Caki2 (cell line): ENCODE results near the gene MEIKIN. TPM values are rescaled to one million over a fixed set of nuclear protein-coding genes. Genes with fewer than 3 reads are reported as not detected.
"Not testable (repeated sequence)": the region's sequence is repeated elsewhere in the genome, so short reads cannot be mapped to it uniquely, and the experiment has no call there.

Experiments
- DNase-seq: peaks from one replicate; pipeline ENCODE4 v3.0.0-alpha.2; 2015; ENCODE audit warnings: low read depth
- in situ Hi-C: cut with HindIII; loops from 2 replicates; pipeline ENCODE4 v1.10.0; 2016; ENCODE audit warnings: low sequenced_read_pairs, low pct_unique_long_range_greater_than_20kb, mixed read lengths
- total RNA-seq: library from RNA; depleted of rRNA; stranded (reverse); fragments of >200 nt; shearing (Covaris generic); gene quantifications from 2 replicates; pipeline ENCODE4 v1.2.3, GENCODE V29; 2014; ENCODE audit warnings: low replicate concordance

Gene MEIKIN
- total RNA-seq, 1 experiment from 2014 or later = not detected

DNA sequence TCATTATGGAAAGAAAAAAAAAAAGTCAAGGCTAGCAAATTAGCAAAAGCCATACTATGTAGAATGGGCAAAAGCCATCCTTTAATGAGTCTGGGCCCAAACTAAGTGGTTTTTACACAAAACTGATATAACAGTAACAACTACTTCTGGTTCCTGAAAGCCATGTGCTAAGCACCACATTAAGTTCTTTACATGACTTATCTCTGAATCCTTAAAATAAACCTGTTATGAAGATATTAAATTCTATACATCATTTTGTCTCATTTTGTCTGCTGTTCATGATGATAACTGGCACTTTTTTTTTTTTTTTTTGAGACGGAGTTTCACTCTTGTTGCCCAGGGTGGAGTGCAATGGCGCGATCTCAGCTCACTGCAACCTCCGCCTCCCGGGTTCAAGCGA, 153.6 kb downstream of the MEIKIN start:
- in situ Hi-C loops = no loop called here
- DNase-seq = no peak

DNA sequence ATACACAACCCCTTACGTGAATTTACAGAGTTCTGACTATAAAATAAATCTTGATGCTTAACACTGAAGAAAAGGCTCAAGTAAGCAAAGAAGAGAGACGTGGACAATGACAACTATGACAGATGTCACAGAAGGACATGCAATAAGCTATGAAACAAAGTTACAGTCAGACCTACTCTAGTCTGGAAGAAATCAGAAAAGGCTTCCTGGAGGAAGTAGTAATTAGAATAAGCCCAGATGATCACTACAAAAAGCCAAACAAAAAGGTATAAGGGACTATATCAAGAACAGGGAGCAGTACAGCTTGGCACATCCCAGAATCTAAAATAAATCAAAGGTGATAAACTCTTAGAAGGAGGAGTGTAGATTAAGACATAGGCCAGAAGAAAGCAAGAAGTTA, 154.9 kb downstream of the MEIKIN start:
- in situ Hi-C loops = no loop called here
- DNase-seq = no peak

DNA sequence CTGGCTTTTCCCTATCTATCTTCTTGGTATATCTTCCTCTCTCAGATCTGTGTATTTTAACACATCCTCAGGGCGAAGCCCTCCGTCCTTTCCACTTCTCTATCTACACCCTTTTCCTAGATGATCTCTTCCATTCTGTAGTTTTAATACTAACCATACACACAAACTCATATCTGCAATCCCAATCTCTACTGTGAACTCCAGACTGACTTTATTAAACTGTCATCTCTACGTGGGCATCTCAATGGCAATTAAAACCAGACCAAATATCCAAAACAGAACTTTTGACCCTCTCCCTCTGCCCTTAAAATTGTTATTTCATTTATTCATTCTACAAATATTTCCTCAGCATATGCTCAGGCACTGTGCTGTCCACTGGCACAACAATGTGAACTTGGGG, 155.7 kb downstream of the MEIKIN start:
- in situ Hi-C loops = no loop called here
- DNase-seq = no peak

DNA sequence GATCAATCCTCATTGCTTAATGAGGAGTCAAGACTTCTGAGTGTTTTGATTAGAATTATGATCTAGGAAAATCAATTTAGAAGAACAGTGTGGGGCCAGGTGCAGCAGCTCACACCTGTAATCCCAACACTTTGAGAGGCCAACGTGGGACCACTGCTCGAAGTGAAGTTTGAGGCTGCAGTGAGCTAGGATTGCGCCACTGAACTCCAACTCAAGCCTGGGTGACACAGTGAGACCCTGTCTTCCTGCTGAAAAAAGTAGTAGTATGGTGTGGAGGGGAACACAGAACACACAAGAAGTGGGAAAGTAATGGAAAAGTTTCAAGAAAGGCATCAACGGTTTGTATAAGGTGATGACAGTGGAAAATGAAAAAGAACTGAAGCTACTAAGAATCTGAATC, 157.7 kb downstream of the MEIKIN start:
- DNase-seq = no peak
- in situ Hi-C loops = no loop called here

DNA sequence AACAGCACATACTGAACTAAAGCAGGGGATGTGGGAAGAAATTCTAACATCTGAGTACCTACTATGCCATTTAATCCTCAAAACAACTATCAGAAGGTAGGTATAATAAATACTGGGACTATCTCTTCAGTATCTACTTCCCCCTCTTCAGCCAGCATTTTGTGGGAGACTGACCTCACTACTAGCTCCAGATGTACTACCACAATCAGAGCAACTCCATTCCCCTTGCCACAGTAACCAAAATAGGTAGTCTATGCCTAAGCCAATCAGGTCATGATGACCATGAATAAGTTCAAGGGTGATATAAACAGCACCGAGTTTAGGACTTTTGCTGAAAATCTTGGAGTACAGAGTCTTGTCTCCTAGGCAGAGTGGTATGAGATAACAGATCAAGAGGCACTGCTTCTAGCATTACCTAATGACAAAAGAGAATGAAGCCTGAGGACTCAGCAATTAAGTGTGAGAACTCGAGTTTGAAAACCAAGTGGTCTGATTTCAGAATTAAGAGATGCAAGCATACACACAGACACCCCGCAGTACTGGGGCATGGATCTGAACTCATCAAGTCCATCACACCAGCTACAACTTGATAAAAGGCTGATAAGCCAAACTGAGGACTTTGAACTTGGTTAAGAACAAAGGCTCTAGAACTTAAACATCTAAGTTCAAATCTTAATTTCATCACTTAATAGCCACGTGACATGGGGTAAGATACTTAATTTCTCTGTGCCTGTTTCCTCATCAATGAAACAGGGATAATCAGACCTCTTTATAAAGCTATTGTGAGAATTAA, 158.4 kb downstream of the MEIKIN start:
- in situ Hi-C loops = no loop called here

DNA sequence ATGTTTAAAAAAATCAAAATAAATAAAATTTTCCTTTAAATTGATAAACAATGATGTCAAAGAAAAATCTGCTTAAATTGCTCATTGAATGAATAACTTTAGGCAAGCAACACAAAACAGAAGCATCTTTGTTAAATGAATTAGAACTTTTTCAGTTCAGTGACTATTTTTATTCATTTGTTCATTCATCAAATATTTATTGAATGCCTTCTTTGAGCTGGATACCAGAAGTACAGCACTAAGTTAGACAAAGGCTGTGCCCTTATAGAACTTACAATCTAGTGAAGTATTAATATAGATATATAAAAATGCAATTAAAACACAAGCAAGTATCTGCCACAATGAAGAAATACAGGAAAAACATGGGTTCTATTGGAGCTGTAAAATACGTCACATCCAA, 159.4 kb downstream of the MEIKIN start:
- in situ Hi-C loops = no loop called here
- no peak for DNase-seq

More for the DNA sequence above, 158.4 kb downstream of the MEIKIN start:
- no peak for DNase-seq

DNA sequence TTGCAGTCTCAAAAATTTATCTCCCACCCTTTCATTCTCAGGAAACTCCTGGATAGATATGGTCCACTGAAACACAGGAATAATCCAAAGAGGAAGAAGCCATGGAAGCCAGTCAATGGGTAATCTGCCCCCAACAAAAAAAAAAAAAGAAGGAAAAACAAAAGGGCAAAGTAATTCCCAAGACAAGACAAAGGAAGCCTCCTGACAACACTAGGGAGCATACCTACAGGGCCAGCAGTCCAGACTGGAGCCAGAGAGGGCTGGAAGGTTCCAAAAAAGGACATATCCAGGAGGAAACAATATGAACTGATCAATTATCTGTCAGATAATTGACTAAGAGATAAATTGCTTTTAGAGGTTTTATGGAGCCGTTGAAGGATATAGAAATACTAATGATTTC, 161.6 kb downstream of the MEIKIN start:
- in situ Hi-C loops = no loop called here
- DNase-seq = no peak

DNA sequence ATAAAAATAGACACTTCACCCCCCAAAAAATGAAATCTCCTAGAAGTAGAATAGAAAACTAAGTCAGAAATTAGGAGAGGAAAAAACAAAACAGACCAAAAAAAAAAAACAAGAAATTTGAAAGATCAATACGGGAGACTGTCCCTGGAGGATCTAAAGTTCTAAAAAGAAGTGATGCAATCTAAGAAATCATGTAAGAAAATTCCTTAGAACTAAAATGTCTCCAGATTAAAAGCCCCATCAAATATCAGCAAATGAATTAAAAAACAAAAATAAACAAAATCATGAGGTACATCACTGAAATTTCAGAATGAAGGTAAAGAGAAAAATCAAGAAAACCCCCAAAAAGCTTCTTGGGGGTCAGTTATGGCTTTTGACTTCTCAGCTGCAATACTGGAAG, 162.1 kb downstream of the MEIKIN start:
- DNase-seq = no peak
- in situ Hi-C loops = no loop called here

DNA sequence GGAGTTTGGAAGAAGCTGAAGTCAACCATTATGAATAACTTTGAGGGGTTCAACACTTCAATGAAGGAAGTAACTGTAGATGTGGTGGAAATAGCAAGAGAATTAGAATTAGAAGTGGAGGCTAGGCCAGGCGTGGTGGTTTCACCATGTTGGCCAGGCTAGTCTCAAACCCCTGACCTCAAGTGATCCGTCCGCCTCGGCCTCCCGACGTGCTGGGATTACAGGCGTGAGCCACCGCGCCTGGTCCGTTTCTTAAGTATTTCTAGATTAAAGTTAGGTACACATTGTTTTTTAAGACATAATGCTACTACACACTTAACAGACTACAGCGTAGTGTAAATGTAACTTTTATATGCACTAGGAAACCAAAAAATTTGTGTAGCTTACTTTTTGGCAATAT, 162.7 kb downstream of the MEIKIN start:
- DNase-seq = no peak
- in situ Hi-C loops = no loop called here

DNA sequence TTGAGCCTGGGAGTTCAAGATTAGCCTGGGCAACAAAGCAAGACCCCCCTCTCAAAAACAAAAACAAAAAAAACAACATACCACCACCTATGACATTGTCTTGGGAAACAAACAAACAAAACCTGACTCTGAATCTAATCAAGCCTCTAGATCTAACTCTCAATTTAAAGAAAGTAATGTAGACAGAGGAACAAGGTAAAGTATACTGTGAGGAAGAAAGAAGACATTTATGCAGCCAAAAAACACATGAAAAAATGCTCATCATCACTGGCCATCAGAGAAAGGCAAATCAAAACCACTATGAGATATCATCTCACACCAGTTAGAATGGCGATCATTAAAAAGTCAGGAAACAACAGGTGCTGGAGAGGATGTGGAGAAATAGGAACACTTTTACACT, 167.3 kb downstream of the MEIKIN start:
- in situ Hi-C loops, DNase-seq: not testable (repeated sequence)

DNA sequence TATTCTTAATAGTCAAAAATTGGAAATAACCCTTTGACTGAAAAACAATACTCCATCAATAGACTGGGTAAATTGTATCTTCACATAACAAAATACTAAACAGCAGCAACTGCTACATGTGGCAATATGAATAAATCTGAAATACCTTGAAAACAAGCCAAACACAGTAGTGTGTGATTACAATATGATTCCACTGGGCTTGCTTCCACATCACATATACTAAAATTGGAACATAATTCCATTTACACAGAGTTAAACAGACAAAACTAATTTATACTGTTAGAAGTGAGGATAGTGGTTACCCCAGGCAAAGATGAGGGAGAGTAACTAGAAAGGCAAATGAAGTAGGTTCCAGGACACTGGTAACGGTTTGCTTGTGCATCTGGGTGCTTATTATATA, 169.0 kb downstream of the MEIKIN start:
- DNase-seq = no peak
- in situ Hi-C loops = no loop called here

DNA sequence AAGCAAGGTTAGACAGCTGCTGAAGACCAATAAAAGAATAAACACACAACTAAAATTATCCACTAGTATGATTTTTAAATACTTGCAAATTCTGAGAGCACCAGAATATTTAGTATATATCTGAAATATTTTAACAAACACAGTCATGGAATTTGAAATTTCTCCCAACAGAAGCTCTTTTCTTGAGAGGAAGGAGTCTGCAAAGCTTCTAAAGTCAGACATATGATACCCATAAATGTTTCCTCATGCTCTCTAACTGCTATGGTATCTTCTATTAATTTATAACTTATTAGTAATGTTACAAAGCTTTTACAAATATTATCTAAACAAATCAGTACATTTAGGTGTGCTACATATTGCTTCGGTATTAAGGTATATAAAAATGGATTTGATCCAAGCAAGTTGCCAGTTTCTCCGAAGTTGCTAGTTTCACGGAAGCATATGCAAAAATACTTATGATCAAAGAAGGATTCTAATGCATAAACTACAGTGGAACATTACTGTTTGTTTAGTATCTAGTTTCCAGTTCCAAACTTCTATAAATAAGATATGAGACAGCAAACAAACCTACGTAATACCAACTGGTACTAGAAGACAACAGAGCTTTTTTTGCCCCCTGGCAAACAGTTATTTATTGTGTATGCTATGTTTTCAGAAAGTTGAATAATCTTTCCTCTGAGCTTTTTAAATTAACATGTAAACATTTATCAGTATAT, 170.7 kb downstream of the MEIKIN start:
- no peak for DNase-seq
- in situ Hi-C loops = no loop called here

DNA sequence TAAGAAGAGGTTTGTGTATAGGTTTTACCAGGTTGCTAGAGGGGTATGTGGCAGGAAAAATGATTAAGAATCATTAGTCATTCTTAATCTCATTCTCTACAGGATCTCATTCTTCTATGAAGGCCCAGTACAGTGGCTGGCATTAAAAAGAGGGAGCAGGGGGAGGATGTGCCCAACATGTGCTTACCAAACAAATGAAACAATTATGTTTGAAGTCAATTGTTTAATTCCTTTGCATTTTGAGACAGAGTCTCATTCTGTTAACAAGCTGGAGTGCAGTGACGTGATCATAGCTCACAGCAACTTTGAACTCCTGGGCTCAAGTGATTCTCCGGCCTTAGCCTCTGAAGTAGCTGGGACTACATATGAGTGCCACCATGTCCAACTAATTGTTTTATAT, 171.7 kb downstream of the MEIKIN start:
- DNase-seq = no peak
- in situ Hi-C loops = no loop called here

DNA sequence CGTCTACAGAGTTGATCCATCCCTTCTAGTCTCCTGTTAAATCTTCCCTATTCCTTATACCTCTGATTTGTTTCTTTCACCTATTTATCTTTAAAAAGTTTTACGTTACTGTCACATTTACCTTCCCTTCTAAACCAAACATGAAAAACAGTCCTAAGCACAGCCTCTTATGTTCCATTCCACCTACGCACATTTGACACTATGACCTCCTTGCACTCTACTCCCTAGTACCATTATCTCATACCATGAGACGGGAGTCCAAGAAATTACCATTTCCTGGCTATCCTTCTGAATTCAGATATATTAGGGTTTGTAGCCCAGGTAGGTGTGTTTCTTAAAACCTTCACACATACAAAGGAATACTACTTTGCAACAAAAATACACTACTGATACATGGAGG, 173.8 kb downstream of the MEIKIN start:
- no peak for DNase-seq
- in situ Hi-C loops = no loop called here

DNA sequence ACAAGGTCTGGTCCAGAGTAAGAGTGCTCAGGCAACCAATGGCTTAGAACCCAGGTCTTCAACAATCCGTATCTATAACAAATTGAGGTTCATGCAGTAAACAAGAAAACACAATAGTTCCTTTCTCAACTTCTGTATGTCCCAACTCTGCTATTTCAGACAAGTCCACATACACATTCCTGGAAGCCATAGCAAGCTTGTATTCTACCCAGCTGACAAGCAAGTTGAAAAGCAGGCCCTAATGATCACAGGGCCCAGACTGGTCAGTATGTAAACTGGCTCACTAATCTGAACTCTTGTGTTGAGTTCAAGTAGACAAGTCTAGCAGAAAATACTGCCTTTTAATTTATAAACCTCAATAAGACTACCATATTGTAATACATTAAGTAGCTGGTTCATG, 175.5 kb downstream of the MEIKIN start:
- no peak for DNase-seq
- in situ Hi-C loops = no loop called here

DNA sequence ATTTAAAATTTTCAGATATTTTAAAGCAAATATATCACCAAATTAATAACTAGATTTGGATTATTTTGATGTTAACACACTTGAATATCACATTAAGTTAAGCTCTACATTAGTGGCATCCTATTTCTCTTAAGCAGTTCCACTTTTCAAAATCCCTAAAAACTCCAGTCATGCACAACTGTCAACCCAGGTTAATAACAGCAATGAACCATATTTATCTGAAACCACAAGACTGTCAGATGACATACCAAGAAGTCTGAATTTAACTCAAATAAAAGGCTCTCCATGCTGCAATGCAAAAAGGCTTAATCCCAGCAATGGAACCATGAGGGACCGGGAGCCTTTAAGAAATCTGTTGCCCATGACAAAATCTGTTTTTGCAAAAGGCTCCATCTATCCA, 176.1 kb downstream of the MEIKIN start:
- in situ Hi-C loops = no loop called here
- DNase-seq = no peak

DNA sequence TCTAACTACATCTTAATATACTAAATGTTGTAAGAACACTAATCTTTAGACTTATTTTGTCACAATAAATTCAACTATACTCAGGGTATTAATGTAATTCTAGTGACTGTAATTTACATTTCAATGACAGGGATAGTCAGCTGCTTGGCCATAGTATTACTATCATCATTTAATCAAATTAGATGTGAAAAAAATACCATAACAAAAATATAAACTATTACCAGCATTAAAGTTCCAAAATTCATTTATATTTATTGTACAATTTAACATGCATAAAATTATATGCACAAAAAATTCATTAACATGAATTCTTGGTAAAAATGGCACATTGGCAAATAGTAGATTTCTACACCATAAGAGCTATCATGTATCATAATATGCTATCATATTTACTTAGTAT, 177.6 kb downstream of the MEIKIN start:
- DNase-seq = no peak
- in situ Hi-C loops = no loop called here

DNA sequence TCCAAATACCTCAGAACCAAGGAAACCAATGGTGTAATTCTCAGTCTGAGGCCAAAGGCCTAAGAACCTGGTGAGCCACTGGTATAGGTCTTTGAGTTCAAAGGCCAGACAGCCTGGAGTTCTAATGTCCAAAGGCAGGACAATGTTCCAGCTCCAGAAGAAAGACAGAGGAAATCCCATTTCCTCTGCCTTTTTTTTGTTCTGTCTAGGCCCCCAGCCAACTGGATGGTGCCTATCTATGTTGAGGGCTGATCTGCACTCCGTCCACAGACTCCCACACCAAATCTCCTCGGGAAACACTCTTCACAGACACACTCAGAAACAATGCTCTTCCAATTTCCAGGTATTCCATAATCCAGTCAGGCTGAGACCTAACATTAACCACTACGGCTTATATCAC, 178.8 kb downstream of the MEIKIN start:
- DNase-seq = no peak
- in situ Hi-C loops = no loop called here

DNA sequence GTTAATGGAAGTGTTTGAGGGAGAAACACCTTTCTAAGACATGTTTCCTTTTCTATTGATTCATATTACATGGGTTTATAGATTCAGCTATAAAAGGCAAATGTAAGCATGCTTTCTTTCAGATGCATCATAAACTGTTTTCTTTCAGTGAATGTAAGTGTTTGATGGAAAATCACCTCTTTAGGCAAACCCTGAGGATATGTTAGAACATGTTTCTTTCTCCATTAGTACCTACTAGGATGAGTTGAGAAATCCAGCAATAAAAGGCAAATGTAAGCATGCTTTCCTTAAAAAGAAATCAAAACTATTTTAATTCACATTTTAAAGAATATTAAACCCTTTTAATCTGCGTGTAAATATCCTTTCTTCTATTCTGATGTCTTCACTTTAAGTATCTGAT, 180.2 kb downstream of the MEIKIN start:
- DNase-seq = no peak
- in situ Hi-C loops = no loop called here

DNA sequence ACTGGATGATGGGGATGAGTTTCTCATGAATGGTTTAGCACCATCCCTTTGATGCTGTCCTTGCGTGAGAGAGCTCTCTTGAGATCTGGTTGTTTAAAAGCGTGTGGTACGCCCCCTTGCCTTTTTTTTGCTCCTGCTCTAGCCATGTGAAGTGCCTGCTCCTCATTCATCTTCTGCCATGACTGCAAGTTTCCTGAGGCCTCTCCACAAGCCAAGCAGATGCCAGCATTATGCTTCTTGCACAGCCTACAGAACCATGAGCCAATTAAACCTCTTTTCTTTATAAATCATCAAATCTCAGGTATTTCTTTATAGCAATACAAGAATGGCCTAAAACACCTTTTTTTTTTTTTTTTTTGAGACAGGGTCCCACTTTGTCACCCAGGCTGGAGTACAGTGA, 181.5 kb downstream of the MEIKIN start:
- in situ Hi-C loops = no loop called here
- no peak for DNase-seq
